A172 (cell line): ENCODE measurements around the gene ARG1. TPM values are rescaled to one million over a fixed set of nuclear protein-coding genes. Genes with fewer than 3 reads are reported as not detected.
"Not testable (repeated sequence)": the region's sequence is repeated elsewhere in the genome, so short reads cannot be mapped to it uniquely, and the experiment has no call there.

Experiments used
- DNase-seq: peaks from one replicate; pipeline ENCODE4 v3.0.0-alpha.2; 2015; ENCODE audit warnings: low spot score
- total RNA-seq: library from RNA; depleted of rRNA; stranded (reverse); fragments of >200 nt; shearing (Covaris generic); gene quantifications from 2 replicates; pipeline ENCODE4 v1.2.3, GENCODE V29; 2014; rRNA removed

ARG1 gene
- not detected in 2 replicates for total RNA-seq

GRCh38 chr6:131572686-131573415, at the start of gene ARG1:
TSS of gene ARG1 (plus strand) at chr6:131573226. CDS start at chr6:131573283, 57 bp downstream.
- no peak for DNase-seq

DNA sequence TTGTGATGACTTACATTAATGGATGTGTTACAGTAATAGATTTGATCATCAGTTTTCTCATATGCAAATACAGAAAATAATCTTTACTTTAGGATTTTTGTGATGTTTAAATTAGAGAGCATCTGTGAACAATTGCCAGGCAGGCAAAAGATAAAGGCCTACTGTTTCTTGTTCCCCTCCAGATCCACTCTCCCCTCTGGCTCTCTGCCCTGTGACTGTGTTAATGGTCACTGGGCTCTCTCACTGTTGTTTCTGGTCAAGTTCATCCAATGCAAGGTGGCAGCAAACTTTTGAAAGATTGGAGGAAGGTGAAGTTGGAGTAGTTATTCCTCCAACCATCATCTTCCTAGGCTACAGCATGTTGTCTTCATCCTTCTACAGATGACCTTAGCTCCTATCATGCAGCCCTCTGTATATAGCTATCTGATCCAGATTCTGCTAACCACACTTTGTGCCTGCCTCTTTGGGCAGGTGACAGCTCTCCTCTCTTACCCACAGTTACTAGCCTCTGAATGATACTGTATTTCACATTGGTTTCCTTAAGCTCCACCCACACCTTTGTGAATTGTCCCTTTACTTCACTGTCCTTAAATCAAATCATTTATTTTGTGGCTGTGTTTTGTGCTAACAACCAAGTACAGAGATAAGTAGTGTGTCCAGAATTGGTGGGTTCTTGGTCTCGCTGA, 48.9 kb upstream of the ARG1 start:
- no peak for DNase-seq

GRCh38 chr6:131524695-131525336, 48.2 kb upstream of the ARG1 start:
- no peak for DNase-seq

- not testable (repeated sequence) for DNase-seq
Measured at GRCh38 chr6:131530936-131531335, 42.1 kb upstream of the ARG1 start.

DNA sequence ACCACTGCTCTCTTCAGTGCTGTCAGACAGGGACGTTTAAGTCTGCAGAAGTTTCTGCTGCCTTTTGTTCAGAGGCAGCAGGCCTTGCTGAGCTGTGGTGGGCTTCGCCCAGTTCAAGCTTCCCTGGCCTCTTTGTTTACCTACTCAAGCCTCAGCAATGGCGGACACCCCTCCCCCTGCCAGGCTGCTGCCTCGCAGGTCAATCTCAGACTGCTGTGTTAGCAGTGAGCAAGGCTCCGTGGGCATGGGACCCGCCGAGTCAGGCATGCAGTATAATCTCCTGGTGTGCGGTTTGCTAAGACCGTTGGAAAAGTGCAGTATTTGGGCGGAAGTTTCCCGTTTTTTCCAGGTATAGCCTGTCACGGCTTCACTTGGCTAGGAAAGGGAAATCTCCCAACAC, 41.3 kb upstream of the ARG1 start:
- DNase-seq = not testable (repeated sequence)

- DNase-seq = no peak
Measured at GRCh38 chr6:131532580-131533039, 40.4 kb upstream of the ARG1 start.

- not testable (repeated sequence) for DNase-seq
Measured at GRCh38 chr6:131538615-131539014, 34.4 kb upstream of the ARG1 start.

DNA sequence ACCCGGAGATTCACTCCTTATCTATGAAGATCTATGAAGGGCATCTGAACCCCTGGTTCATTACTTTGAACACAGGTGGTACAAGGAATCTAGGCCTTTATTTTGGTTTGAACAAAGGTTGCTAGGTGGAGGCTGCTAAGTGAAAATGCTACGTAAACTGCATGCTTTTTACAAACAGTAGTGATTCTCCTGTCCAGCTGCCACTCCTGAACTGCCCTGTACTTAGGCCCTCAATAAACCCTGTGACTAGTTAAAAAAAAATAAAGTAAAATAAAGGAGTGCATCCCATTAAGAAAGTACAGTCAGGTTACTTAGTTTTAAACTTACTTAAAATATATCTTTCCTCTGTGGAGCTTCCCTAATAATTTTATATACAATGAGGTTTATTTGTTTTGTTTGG, 27.7 kb upstream of the ARG1 start:
- DNase-seq = no peak

GRCh38 chr6:131547488-131547887, 25.5 kb upstream of the ARG1 start:
- DNase-seq = no peak

DNA sequence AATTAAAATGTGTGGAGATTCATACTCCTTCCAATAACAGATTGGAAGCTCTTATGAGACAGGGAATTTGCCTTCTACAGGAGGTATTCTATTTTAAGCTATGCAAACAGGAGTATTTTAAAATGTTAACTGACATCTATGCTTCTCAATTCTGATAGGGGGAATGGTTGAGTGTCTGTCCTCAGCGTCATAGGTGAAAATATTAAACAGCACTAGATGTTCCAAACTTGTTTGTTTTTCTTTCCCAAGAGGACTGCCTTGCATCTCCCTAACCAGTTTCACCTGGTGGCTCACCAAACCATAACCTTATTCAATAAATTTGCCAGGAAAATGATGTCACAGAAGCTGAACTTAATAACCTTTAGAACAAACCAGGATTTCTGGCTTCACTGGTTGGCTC, 24.6 kb upstream of the ARG1 start:
- DNase-seq = no peak

GRCh38 chr6:131549811-131550210, 23.2 kb upstream of the ARG1 start:
- no peak for DNase-seq

DNA sequence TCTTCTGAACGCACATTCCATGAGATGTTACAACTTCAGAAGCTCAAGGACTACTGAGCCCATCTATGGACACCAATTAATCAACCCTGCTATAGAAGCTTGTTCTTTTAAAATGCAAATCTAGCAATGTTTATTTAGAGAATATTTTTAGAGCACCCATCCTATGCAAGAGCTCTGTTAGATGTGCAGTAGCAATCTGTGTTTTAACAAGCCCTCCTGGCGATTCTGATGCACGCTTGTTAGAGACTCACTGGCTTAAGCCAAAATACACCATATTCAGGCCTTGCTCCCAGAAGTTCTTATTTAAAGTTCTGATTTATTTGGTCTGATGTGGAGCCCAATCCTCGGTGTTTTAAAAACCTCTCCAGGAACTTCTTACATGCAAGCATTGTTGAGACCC, 21.1 kb upstream of the ARG1 start:
- DNase-seq = no peak

- DNase-seq = no peak
Measured at GRCh38 chr6:131552572-131552971, 20.5 kb upstream of the ARG1 start.

DNA sequence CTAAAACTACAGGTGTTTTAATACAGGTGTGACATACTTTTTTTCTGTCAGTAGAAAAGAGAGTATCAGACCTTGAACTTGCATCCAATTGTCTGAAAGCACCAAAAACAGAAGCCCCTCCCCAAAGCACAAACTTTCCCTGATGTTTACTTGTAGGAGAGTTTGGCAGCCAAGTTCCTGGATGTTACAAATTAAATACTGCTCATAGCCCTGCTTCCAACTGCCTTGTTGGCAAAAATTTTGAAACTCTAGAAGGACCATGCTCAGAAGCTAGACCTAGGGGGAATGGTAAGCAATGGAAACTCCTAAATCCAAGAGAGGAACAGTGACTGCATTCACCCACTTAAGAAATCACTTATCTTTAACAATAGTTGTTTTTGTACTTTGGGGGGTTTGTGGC, 17.0 kb upstream of the ARG1 start:
- no peak for DNase-seq

GRCh38 chr6:131558922-131559321, 14.1 kb upstream of the ARG1 start:
- DNase-seq = no peak

GRCh38 chr6:131561925-131562707, 10.9 kb upstream of the ARG1 start:
- no peak for DNase-seq

GRCh38 chr6:131565056-131565455, 8.0 kb upstream of the ARG1 start:
- DNase-seq = no peak

DNA sequence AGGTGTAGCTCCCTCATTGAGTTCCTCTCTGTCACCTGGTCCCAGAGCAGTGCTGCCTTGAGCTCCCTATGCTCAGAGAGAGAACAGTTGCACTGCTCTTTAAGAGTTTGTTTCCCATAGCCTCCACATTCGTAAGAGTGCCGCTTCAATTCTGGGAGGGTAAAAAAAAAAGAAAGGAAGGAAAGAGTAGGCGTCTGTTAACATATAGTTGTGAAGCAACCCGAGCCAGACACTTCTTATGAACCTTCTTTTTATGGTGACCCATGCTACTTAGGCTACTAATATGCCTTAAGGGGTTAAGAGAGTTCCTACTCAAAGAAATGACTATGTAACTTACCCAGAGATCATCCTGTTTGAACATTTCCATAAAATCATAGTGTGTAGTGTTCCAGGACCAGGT, 4.3 kb upstream of the ARG1 start:
- no peak for DNase-seq

DNA sequence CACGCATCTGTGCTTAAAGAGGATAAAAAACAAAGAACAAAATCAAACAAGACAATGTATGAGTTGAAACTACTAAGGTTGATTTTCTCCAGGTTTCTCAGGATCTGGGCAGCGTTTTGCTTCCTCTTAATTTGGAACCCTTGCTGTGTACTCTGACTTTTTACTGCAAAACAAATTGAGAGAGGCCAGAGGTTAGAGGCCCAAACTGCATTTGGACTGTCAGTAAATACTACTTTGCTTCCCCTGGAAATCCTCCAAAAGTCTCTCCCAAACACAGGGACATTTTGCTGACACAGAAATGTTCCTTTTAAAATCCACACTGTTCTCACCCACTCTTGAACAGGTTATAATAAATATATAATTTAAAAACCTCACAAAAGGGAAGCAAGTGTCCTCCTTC, 1.1 kb downstream of the ARG1 start:
- DNase-seq = no peak

GRCh38 chr6:131574686-131575085, 1.7 kb downstream of the ARG1 start:
- no peak for DNase-seq

- no peak for DNase-seq
Measured at GRCh38 chr6:131575834-131576478, 2.9 kb downstream of the ARG1 start.

DNA sequence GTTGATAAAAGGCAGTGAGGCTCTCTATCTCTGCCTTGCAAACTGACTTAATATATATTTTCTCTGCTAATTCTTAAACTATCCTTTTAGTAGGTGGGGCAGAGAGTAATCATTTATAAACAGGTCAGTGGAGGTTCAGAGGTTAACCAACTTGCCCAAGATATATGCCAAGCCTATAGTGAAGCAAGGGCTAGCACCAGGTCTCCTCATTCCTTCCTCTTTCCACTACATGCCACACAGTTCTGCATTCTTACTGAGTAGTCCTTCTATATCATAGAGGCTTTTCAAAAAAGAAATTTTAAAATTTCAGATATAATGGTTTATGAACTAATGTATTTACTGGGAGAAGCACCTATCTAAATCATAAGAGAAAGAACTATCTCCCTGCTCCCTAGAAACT, 8.5 kb downstream of the ARG1 start:
- no peak for DNase-seq
